PC-9 (cell line): ENCODE data around the gene ZC3H11A. TPM values are rescaled to one million over a fixed set of nuclear protein-coding genes. Genes with fewer than 3 reads are reported as not detected.
A peak's percentile ranks its signal among the peaks of the same experiment; 100 is the strongest.
"Not testable (repeated sequence)": the region's sequence is repeated elsewhere in the genome, so short reads cannot be mapped to it uniquely, and the experiment has no call there.

Experiments used
- Bru-seq: library from RNA; stranded (reverse); fragments of 400-500 nt; gene quantifications from one replicate; lab custom pipeline; 2021; lab: Mats Ljungman, UMichigan
- BruChase-seq, 2 experiments: library from RNA; stranded (reverse); fragments of 400-500 nt; gene quantifications; one replicate each; lab custom pipeline; 2021; lab: Mats Ljungman, UMichigan
- BruUV-seq: library from RNA; stranded (reverse); fragments of 400-500 nt; replicated peaks from 2 replicates; lab custom pipeline; 2021; lab: Mats Ljungman, UMichigan
- CTCF ChIA-PET: fragments of 300-600 bp; sonication (Branson Sonifier 250); formaldehyde crosslinking; loops from one replicate; lab custom pipeline; 2022; ENCODE audit warnings: antibody characterized with exemption; lab: Charles Lee
- POLR2A ChIA-PET: fragments of 300-600 bp; sonication (Branson Sonifier 250); formaldehyde crosslinking; loops from one replicate; lab custom pipeline; 2022; ENCODE audit warnings: antibody characterized with exemption; ENCODE audit not compliant: unreplicated experiment; lab: Charles Lee
- DNase-seq, 2 experiments: peaks; one replicate each; pipeline versions ENCODE4 v3.0.0 to v3.0.0-alpha.2; 2015 to 2022; ENCODE audit warnings: mixed read lengths in 1 of 2
- H2AFZ ChIP-seq: fragments of 200-600 bp; sonication (generic); 2 replicates; pipeline ENCODE4 v1.8.1; 2017; ENCODE audit warnings: antibody characterized with exemption
- H3F3A ChIP-seq: fragments of 200-600 bp; sonication (generic); 2 replicates; pipeline ENCODE4 v1.8.1; 2017; ENCODE audit warnings: antibody characterized with exemption, mild to moderate bottlenecking, low read depth; ENCODE audit not compliant: insufficient read depth
- H3K27ac ChIP-seq: fragments of 200-600 bp; sonication (generic); 2 replicates; pipeline ENCODE4 v1.6.1; 2016; ENCODE audit warnings: mixed run types
- H3K27me3 ChIP-seq: fragments of 200-600 bp; sonication (generic); 2 replicates; pipeline ENCODE4 v1.6.1; 2016; ENCODE audit warnings: low read depth, mixed run types; ENCODE audit not compliant: insufficient read depth
- H3K36me3 ChIP-seq: fragments of 200-600 bp; sonication (generic); 2 replicates; pipeline ENCODE4 v1.6.1; 2016; ENCODE audit warnings: low read depth, mixed run types
- H3K4me1 ChIP-seq: fragments of 200-600 bp; sonication (generic); replicated peaks from 2 replicates; pipeline ENCODE4 v1.6.1; 2016; ENCODE audit warnings: mixed run types; ENCODE audit not compliant: insufficient read depth
- H3K4me2 ChIP-seq: fragments of 200-600 bp; sonication (generic); 2 replicates; pipeline ENCODE4 v1.6.1; 2017; ENCODE audit warnings: mixed run types
- H3K4me3 ChIP-seq: fragments of 200-600 bp; sonication (generic); 2 replicates; pipeline ENCODE4 v1.6.1; 2016; ENCODE audit warnings: mixed run types
- H3K79me2 ChIP-seq: fragments of 200-600 bp; sonication (generic); 2 replicates; pipeline ENCODE4 v1.6.1; 2017; ENCODE audit warnings: low read depth, mixed run types
- H3K9me2 ChIP-seq: fragments of 200-600 bp; sonication (generic); 2 replicates; pipeline ENCODE4 v1.8.1; 2017; ENCODE audit warnings: mild to moderate bottlenecking; ENCODE audit not compliant: insufficient read depth
- H3K9me3 ChIP-seq: fragments of 200-600 bp; sonication (generic); 2 replicates; pipeline ENCODE4 v1.8.1; 2016; ENCODE audit warnings: low read depth; ENCODE audit not compliant: insufficient read depth
- H4K20me1 ChIP-seq: fragments of 200-600 bp; sonication (generic); 2 replicates; pipeline ENCODE4 v1.8.1; 2017; ENCODE audit not compliant: insufficient read depth
- CTCF ChIP-seq: fragments of 200-600 bp; sonication (generic); conservative IDR thresholded peaks from 2 replicates; pipeline ENCODE4 v1.6.1; 2017; ENCODE audit warnings: mixed run types, antibody characterized with exemption, mild to moderate bottlenecking, moderate library complexity
- EZH2 ChIP-seq: fragments of 200-600 bp; sonication (generic); IDR thresholded peaks from 2 replicates; pipeline ENCODE4 v1.8.0; 2017; ENCODE audit warnings: antibody characterized with exemption, low read depth
- intact Hi-C: fragments of 100-400 bp; cut with micrococcal nuclease; formaldehyde crosslinking; loops from one replicate; pipeline ENCODE4 v1.10.0; 2022; ENCODE audit not compliant: unreplicated experiment
- long read RNA-seq: library from polyadenylated mRNA; stranded (forward); transcript quantifications from one replicate; pipeline ENCODE4 v2.0.0, GENCODE V29; 2022
- total RNA-seq: library from RNA; stranded (reverse); gene quantifications from 2 replicates; pipeline ENCODE4 v1.2.3, GENCODE V29; 2021

The ZC3H11A gene
- total RNA-seq = 91.0 and 91.1 TPM in 2 replicates
- Bru-seq, nascent RNA = percentile 66 among the genes with signal in this experiment
- BruChase-seq, experiment 1, labeled RNA remaining after a 2-hour chase = percentile 99 among the genes with signal in this experiment
- BruChase-seq, experiment 2, labeled RNA remaining after a 6-hour chase = percentile 99 among the genes with signal in this experiment
- long read RNA-seq, full-length matches to known transcripts = 9 of 59 reads
- long read RNA-seq, partial matches to known transcripts = 7 of 59 reads
- long read RNA-seq, other reads (novel, unspliced or antisense) = 43 of 59 reads

DNA sequence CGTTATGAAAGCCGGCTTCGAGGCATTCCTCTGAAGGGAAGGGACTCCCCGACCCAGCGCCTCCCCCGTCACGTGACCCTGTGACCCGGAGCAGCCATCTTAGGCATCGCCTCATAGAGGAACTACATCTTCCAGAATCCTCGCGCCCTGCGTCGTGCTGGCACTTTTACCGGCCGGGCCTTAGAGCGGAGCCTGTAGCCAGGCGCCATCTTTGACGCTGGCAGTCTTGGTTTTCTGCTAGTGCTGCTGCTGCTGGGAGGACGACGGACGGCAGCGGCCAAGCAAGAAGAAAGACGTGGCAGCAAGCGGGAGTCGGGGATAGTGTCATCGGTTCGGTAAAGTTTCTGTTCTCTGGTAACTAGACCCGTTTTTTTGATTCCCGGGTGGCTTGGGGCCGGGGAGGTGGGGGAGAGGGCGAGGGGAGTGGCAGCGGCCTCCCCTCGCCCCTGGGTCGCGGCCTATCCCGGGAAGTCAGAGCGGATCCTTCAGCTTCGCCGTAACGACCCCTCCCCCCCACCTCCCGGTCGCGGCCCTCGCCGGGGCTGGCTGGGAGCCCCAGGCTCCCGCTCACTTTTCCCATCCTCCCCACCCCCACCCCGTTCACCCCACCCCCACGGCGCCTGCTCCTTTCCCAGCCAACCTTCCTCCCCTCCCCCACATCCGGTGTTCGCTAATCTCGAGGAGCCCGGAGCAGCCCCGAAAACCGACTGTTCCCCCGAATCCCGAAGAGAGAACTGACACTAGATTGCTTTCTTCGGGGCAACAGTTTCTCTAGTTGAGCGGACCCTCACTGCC lies at the start of gene ZC3H11A, which contains the start of gene ZBED6:
Gene ZC3H11A, plus strand, starts transcription at position 183 of the 795 bp plus-strand sequence. CDS start 21,448 bp downstream, outside the sequence.
Gene ZBED6, plus strand, starts transcription at position 183 of the 795 bp plus-strand sequence. CDS start 1,900 bp downstream, outside the sequence.
- intact Hi-C loops = no loop called here
- TF ChIP-seq EZH2 (no peak), CTCF (no peak)
- H3F3A ChIP-seq = peaks cover 24% of the 10 kb centered on the region; the same call in 1 of the 2 replicates
- H3K36me3 ChIP-seq = peaks cover 38% of the 10 kb centered on the region
- peak within 1 kb of the TSS; percentile 70 for H3K4me3 ChIP-seq
- peaks cover 42% of the 10 kb centered on the region for H4K20me1 ChIP-seq
- peaks cover 22% of the 10 kb centered on the region for H3K4me1 ChIP-seq
- peak; percentile 96 to 98 for DNase-seq
- BruUV-seq = no TSS peak
- no peaks in the 10 kb centered on the region for H3K27me3 ChIP-seq
- ChIA-PET POLR2A (no interaction called here), CTCF (no interaction called here)
- H2AFZ ChIP-seq = peak within 1 kb of the TSS; percentile 76
- H3K27ac ChIP-seq = peak within 1 kb of the TSS; percentile 91
- no peaks in the 10 kb centered on the region for H3K9me3 ChIP-seq
- no peaks in the 10 kb centered on the region for H3K9me2 ChIP-seq
- peaks cover 48% of the 10 kb centered on the region for H3K79me2 ChIP-seq
- peak within 1 kb of the TSS; percentile 87 for H3K4me2 ChIP-seq

DNA sequence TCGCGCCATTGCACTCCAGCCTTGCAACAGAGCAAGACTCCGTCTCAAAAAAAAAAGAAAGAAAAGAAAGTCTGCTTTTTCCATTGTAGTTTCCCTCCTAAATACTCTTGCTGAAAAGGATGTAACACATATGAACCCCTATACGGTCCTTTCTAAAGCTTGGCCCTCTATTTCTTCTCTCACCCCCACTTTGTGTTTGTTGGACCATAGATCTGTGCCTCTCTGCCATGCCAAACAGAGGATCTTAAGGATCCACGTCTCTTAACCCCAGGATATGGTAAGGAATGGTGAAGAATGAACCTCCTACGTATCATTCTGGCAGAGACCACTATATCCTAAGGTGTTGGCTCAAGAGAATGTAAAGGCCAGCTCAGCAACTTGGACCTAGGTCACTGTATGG lies 49.1 kb upstream of the ZC3H11A start:
- no TSS peak for BruUV-seq
- no peak for TF ChIP-seq EZH2
- TF ChIP-seq CTCF = no peak
- Histone ChIP-seq H3K9me3 (no peaks in the 10 kb centered on the region), H3K27me3 (no peaks in the 10 kb centered on the region), H3K9me2 (no peaks in the 10 kb centered on the region), H3K4me1 (no peaks in the 10 kb centered on the region), H4K20me1 (no peaks in the 10 kb centered on the region), H3K36me3 (no peaks in the 10 kb centered on the region), H3K4me2 (no peak overlapping the region), H3K4me3 (no peak overlapping the region), H3F3A (peaks cover 3% of the 10 kb centered on the region; the same call in 1 of the 2 replicates), H3K27ac (no peak overlapping the region), H3K79me2 (no peaks in the 10 kb centered on the region), H2AFZ (no peak overlapping the region)
- ChIA-PET POLR2A (no interaction called here), CTCF (interaction anchor here (0.7 kb wide), 1 partner anchor 496 kb away, joined by 4 read pairs; no protein-coding TSS in a partner anchor)
- DNase-seq = no peak
- intact Hi-C loops = no loop called here

GRCh38 chr1:203751051-203751450 lies 44.4 kb upstream of the ZC3H11A start:
- no peaks in the 10 kb centered on the region; the same call in 1 of the 2 replicates for H3F3A ChIP-seq
- no peaks in the 10 kb centered on the region for H4K20me1 ChIP-seq
- intact Hi-C loops = no loop called here
- no TSS peak for BruUV-seq
- H3K27ac ChIP-seq = no peak overlapping the region
- DNase-seq = no peak
- no peak overlapping the region for H3K4me2 ChIP-seq
- H3K4me3 ChIP-seq = no peak overlapping the region
- H3K79me2 ChIP-seq = no peaks in the 10 kb centered on the region
- TF ChIP-seq CTCF (no peak), EZH2 (no peak)
- no peaks in the 10 kb centered on the region for H3K9me3 ChIP-seq
- POLR2A ChIA-PET = no interaction called here
- CTCF ChIA-PET = no interaction called here
- peaks cover 3% of the 10 kb centered on the region for H3K4me1 ChIP-seq
- no peaks in the 10 kb centered on the region for H3K36me3 ChIP-seq
- no peaks in the 10 kb centered on the region for H3K9me2 ChIP-seq
- H2AFZ ChIP-seq = no peak overlapping the region
- no peaks in the 10 kb centered on the region for H3K27me3 ChIP-seq

DNA sequence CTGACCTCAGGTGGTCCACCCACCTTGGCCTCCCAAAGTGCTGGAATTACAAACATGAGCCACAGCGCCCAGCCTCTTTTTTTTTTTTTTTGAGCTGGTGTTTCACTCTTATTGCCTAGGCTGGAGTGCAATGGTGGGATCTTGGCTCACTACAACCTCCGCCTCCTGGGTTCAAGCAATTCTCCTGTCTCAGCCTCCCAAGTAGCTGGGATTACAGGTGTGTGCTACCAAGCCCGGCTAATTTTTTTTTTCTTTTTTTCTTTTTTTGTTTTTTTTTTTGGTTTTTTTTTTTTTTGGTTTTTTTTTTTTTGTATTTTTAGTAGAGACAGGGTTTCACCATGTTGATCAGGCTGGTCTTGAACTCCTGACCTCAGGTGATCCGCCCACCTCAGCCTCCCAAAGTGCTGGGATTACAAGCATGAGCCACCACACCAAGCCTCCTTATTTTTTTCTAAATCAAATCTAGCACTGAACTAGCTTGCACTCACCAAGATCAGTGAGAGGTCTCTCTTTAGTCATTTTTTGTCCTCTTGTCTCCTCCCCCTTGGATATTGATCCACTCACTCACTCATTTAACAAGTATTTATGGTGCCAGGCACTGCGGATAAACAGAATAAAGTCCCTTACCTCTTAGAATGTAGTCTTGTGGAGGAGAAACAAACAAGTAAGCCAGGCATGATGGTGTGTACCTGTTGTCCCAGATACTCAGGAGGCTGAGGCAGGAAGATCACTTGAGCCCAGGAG lies 43.6 kb upstream of the ZC3H11A start:
- H3K4me2 ChIP-seq, H3K27ac ChIP-seq, H3K9me3 ChIP-seq, H3K36me3 ChIP-seq, H2AFZ ChIP-seq, DNase-seq, H4K20me1 ChIP-seq, H3K27me3 ChIP-seq, H3F3A ChIP-seq, H3K79me2 ChIP-seq, H3K9me2 ChIP-seq, BruUV-seq, intact Hi-C loops, H3K4me3 ChIP-seq: not testable (repeated sequence)
- ChIA-PET CTCF (interaction anchor here (0.6 to 0.7 kb wide), 2 partner anchors 408 to 687 kb away, joined by 9 to 14 read pairs; no protein-coding TSS in a partner anchor), POLR2A (interaction anchor here (0.6 kb wide), 1 partner anchor 10 kb away, joined by 6 read pairs; no protein-coding TSS in a partner anchor)
- H3K4me1 ChIP-seq = peaks cover 11% of the 10 kb centered on the region
